Heart right ventricle (tissue), 16 donors: Measurements from ENCODE around the gene SLMAP. TPM values are rescaled to one million over a fixed set of nuclear protein-coding genes. Genes with fewer than 3 reads are reported as not detected.

Experiments used
- ATAC-seq, 8 donors: fragments of 200-7000 bp; cut with Tn5 transposase; one replicate each; pipeline ENCODE4 v1.9.1; 2020; ENCODE audit warnings: mild to moderate bottlenecking in 8 of 8, moderate library complexity in 8 of 8, moderate number of reproducible peaks in 1 of 8
- DNase-seq, 2 donors: peaks; one replicate each; pipeline ENCODE4 v3.0.0-alpha.2; 2020
- H3K27ac ChIP-seq, 10 donors: fragments of 200-600 bp; sonication (generic) in 2 of 10; one replicate each; pipeline versions ENCODE4 v1.5.0 to v1.8.0; 2020 to 2022; ENCODE audit warnings: mild to moderate bottlenecking in 3 of 10
- H3K27me3 ChIP-seq, 7 donors: fragments of 200-600 bp; one replicate each; pipeline ENCODE4 v1.8.0; 2021 to 2022; ENCODE audit warnings: mild to moderate bottlenecking in 2 of 7
- H3K36me3 ChIP-seq, 9 donors: fragments of 200-600 bp; sonication (generic) in 1 of 9; one replicate each; pipeline versions ENCODE4 v1.5.0 to v1.8.0; 2020 to 2022; ENCODE audit warnings: mild to moderate bottlenecking in 2 of 9
- H3K4me1 ChIP-seq, 9 donors: fragments of 200-600 bp; sonication (generic) in 1 of 9; one replicate each; pipeline versions ENCODE4 v1.5.0 to v1.8.0; 2020 to 2022; ENCODE audit warnings: mild to moderate bottlenecking in 4 of 9
- H3K4me3 ChIP-seq, 10 donors: fragments of 200-600 bp; sonication (generic) in 2 of 10; one replicate each; pipeline versions ENCODE4 v1.5.0 to v1.8.0; 2020 to 2022; ENCODE audit warnings: mild to moderate bottlenecking in 7 of 10, moderate library complexity in 2 of 10
- H3K9me3 ChIP-seq, 11 donors: fragments of 200-600 bp in 10 of 11; sonication (generic) in 2 of 11; one replicate each; pipeline versions ENCODE4 v1.5.0 to v1.8.0; 2013 to 2022; ENCODE audit warnings: mild to moderate bottlenecking in 2 of 11, control low read depth in 1 of 11, moderate library complexity in 1 of 11
- CTCF ChIP-seq, 9 donors: fragments of 200-600 bp; sonication (generic) in 2 of 9; IDR thresholded peaks; one replicate each; pipeline versions ENCODE4 v1.5.0 to v1.8.0; 2021 to 2022; ENCODE audit warnings: antibody characterized with exemption in 9 of 9, mild to moderate bottlenecking in 5 of 9, moderate library complexity in 1 of 9
- whole genome bisulfite sequencing, 2 donors: extraction: QIAGEN DNeasy Blood & Tissue Kit; methylation state at CpG; one replicate each; pipeline ENCODE4 v1.1.7; 2013; ENCODE audit warnings: inconsistent platforms in 1 of 2; 5-methylcytosine and 5-hydroxymethylcytosine counted together
- intact Hi-C, 10 donors: fragments of 100-400 bp; cut with DNase I; formaldehyde crosslinking; loops; one replicate each; pipeline versions ENCODE4 v1.11.1 to v1.14.2; 2022
- polyA plus RNA-seq, 2 donors: library from polyadenylated mRNA; stranded (reverse); fragments of 200-250 nt; gene quantifications; one replicate each; pipeline ENCODE4 v1.2.3, GENCODE V29; 2013
- total RNA-seq, 10 donors: library from RNA; stranded (reverse); fragmentation: NEBNext Ultra II Directional in 3 of 10; extraction: Animal tissue kit (Norgen Biotek cat#: 25700) in 3 of 10; gene quantifications; one replicate each; pipeline versions ENCODE4 v1.2.1 to v1.2.4, GENCODE V29; 2021 to 2023
- donor health status: Arrhythmogenic right ventricular cardiomyopathy.
- donor health status: ischemic (EF 13 %, LVEDD 7.1; RV severe dilation, severe dysfunction).
- donor health status: healthy with polysubstance abuse.
- donor health status: DM: no; HTN: yes; CAD: no.
- donor health status: DM: no; HTN: no; CAD: no.
- donor health status: ischemic (EF 25% LVEDD 6.9; RV normal size, moderate dysfunction).
- donor health status: ischemic (EF 25% LVEDD 5.7; RV mildly dilated, moderate dysfunction).
- donor health status: healthy.
- donor health status: DM: yes; HTN: yes; CAD: no.
- donor health status: Ischemic cardiomyopathy.
- donor health status: ischemic (EF 35%, LVEDD 5.7; RV mildly dilated, moderate dysfunction).
- donor health status: nonischemic (EF 11% LVEDD 7.7; RV severe dilation, severe dysfunction).
- donor health status: DM: yes; HTN: yes; CAD: no.
- donor health status: PGD.
- donor health status: ischemic (EF 29% LVEDD 5.4; RV normal size, mild dysfunction).
- donor health status: nonischemic (EF 23%, LVEDD 6.1; RV moderate dilation, normal function).

Gene SLMAP
- total and polyA plus RNA-seq, 12 donors, result 65.8 to 724 (median 341) TPM

GRCh38 chr3:57794501-57794900, 38.4 kb downstream of the SLMAP start:
- Histone ChIP-seq H3K27ac (no peak overlapping the region), H3K9me3 (no peaks in the 10 kb centered on the region), H3K36me3 (no peaks in the 10 kb centered on the region), H3K4me1 (peaks cover 3 to 44% (median 32%) of the 10 kb centered on the region in 9 donors), H3K4me3 (no peak overlapping the region), H3K27me3 (no peaks in the 10 kb centered on the region)
- DNase-seq, result no peak
- 83 to 90% methylated on average over 4 of the region's 4 CpGs for WGBS, 2 donors
- intact Hi-C loops, result no loop called here
- TF ChIP-seq CTCF (IDR thresholded peaks at IDR 0.05), result no peak
- no peak for ATAC-seq

GRCh38 chr3:57794951-57795350, 38.8 kb downstream of the SLMAP start:
- DNase-seq (no peak), ATAC-seq (no peak)
- H3K4me1 ChIP-seq, result peaks cover 3 to 44% (median 32%) of the 10 kb centered on the region in 9 donors
- H3K9me3 ChIP-seq, result no peaks in the 10 kb centered on the region
- no peak for TF ChIP-seq CTCF (IDR thresholded peaks at IDR 0.05)
- WGBS, 2 donors, result 97% methylated on average over 6 of the region's 6 CpGs
- no peak overlapping the region for H3K4me3 ChIP-seq
- intact Hi-C loops, result no loop called here
- H3K27me3 ChIP-seq, result no peaks in the 10 kb centered on the region
- H3K27ac ChIP-seq, result no peak overlapping the region
- H3K36me3 ChIP-seq, result no peaks in the 10 kb centered on the region

GRCh38 chr3:57796261-57796660, 40.2 kb downstream of the SLMAP start:
- Histone ChIP-seq H3K4me1 (peaks cover 3 to 52% (median 39%) of the 10 kb centered on the region in 9 donors), H3K4me3 (no peak overlapping the region), H3K9me3 (no peaks in the 10 kb centered on the region), H3K27me3 (no peaks in the 10 kb centered on the region), H3K36me3 (no peaks in the 10 kb centered on the region), H3K27ac (no peak overlapping the region)
- TF ChIP-seq CTCF (IDR thresholded peaks at IDR 0.05), result no peak
- intact Hi-C loops, result no loop called here
- 10 to 24% methylated on average over 4 of the region's 4 CpGs for WGBS, 2 donors
- peak in 4 of 8 donors; percentile 14 to 59 (median 35) for ATAC-seq
- DNase-seq, result no peak

GRCh38 chr3:57797701-57798487, 41.8 kb downstream of the SLMAP start:
- 75% methylated on average over 3 of the region's 3 CpGs for whole genome bisulfite sequencing, 2 donors
- Histone ChIP-seq H3K9me3 (no peaks in the 10 kb centered on the region), H3K36me3 (no peaks in the 10 kb centered on the region), H3K4me3 (no peak overlapping the region), H3K4me1 (peaks cover 3 to 69% (median 53%) of the 10 kb centered on the region in 9 donors), H3K27ac (no peak overlapping the region), H3K27me3 (no peaks in the 10 kb centered on the region)
- ATAC-seq (no peak), DNase-seq (no peak)
- TF ChIP-seq CTCF (IDR thresholded peaks at IDR 0.05), result no peak
- intact Hi-C loops, result no loop called here
